Breast epithelium (tissue), 4 donors: Measurements from ENCODE around the gene MICAL2. TPM values are rescaled to one million over a fixed set of nuclear protein-coding genes. Genes with fewer than 3 reads are reported as not detected.
A peak's percentile ranks its signal among the peaks of the same experiment; 100 is the strongest.

ENCODE experiments used
- DNase-seq, 2 donors: peaks; one replicate each; pipeline ENCODE4 v3.0.0-alpha.2; 2019; ENCODE audit warnings: low spot score in 2 of 2
- H3K27ac ChIP-seq, 2 donors: fragments of 200-600 bp; sonication (generic) in 1 of 2; one replicate each; pipeline ENCODE4 v1.5.1; 2016 to 2019; ENCODE audit warnings: mild to moderate bottlenecking in 1 of 2
- H3K27me3 ChIP-seq, 2 donors: fragments of 200-600 bp; sonication (generic) in 1 of 2; one replicate each; pipeline versions ENCODE4 v1.5.1 to v1.6.0; 2017 to 2019; ENCODE audit warnings: control low read depth in 1 of 2, mild to moderate bottlenecking in 1 of 2
- H3K36me3 ChIP-seq: fragments of 200-600 bp; one replicate; pipeline ENCODE4 v1.5.1; 2019
- H3K4me1 ChIP-seq, 2 donors: fragments of 200-600 bp; sonication (generic); one replicate each; pipeline ENCODE4 v1.5.1; 2016 to 2019; ENCODE audit warnings: control low read depth in 1 of 2
- H3K4me3 ChIP-seq, 3 donors: fragments of 200-600 bp; sonication (generic); 1 replicate in 2 of 3; 2 replicates in 1 of 3; pipeline ENCODE4 v1.5.1; 2016 to 2019; ENCODE audit warnings: mild to moderate bottlenecking in 3 of 3, moderate library complexity in 2 of 3
- H3K9me3 ChIP-seq, 2 donors: fragments of 200-600 bp; sonication (generic) in 1 of 2; one replicate each; pipeline ENCODE4 v1.5.1; 2016 to 2019; ENCODE audit warnings: control low read depth in 1 of 2
- POLR2A ChIP-seq: fragments of 450-650 bp; IDR thresholded peaks from one replicate; pipeline ENCODE4 v1.6.1; 2016; ENCODE audit warnings: antibody characterized with exemption, mild to moderate bottlenecking, moderate library complexity
- POLR2AphosphoS5 ChIP-seq, 3 donors: sonication (generic); formaldehyde crosslinking; IDR thresholded peaks; one replicate each; pipeline ENCODE4 v1.6.1; 2017; ENCODE audit warnings: antibody characterized with exemption in 3 of 3
- intact Hi-C: fragments of 100-400 bp; cut with DNase I; formaldehyde crosslinking; loops from one replicate; pipeline ENCODE4 v1.15.1; 2023; ENCODE audit warnings: low total_unique reads
- total RNA-seq, 3 donors: library from RNA; depleted of rRNA; stranded (reverse); fragments of >200 nt; gene quantifications; one replicate each; pipeline ENCODE4 v1.1.0, GENCODE V29; 2016
- TF ChIP-seq, protein P1 (sequence below), 3 donors: fragments of 450-650 bp; IDR thresholded peaks; one replicate each; pipeline ENCODE4 v1.5.1; 2016 to 2017; ENCODE audit warnings: antibody characterized with exemption in 3 of 3, mild to moderate bottlenecking in 3 of 3, moderate library complexity in 3 of 3

Gene MICAL2
- total RNA-seq, 3 donors from 2014 or later = 30.9 to 52.4 (median 38.6) TPM

DNA sequence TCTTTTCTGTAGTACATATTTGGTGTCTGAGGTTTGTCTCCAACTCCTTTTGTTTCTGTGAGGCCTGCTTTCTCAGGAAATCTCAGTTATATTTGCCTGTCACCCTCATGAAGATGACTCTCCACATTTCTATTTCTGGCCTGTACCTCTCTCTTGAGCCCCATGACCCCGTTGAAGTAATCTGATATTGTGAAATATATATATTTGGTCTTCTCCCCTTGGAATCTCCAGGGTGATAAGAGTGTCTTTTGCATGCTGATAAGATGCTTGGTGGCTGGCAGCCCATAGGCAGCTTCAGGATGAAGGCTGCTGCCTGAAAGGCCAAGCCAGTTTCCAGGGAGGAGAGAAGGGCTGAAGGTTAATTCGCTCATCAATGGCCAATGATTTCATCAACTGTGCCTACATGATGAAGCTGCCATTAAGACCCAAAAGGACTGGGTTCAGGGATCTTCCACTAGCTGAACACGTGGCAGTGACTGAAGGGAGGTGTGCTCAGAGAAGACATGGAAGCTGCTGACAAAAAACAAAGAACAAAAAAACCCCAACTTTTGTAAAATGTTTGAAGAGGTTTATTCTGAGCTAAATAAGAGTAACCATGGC, 67.4 kb downstream of the MICAL2 start:
- Histone ChIP-seq H3K4me1 (peaks cover 0 to 5% of the 10 kb centered on the region in 2 donors), H3K27ac (no peak overlapping the region), H3K4me3 (no peak overlapping the region), H3K27me3 (no peaks in the 10 kb centered on the region), H3K36me3 (no peaks in the 10 kb centered on the region), H3K9me3 (no peaks in the 10 kb centered on the region)
- intact Hi-C loops = no loop called here
- TF ChIP-seq POLR2AphosphoS5 (IDR thresholded peaks at IDR 0.05) (no peak), POLR2A (no peak)
- TF ChIP-seq, protein P1, sequence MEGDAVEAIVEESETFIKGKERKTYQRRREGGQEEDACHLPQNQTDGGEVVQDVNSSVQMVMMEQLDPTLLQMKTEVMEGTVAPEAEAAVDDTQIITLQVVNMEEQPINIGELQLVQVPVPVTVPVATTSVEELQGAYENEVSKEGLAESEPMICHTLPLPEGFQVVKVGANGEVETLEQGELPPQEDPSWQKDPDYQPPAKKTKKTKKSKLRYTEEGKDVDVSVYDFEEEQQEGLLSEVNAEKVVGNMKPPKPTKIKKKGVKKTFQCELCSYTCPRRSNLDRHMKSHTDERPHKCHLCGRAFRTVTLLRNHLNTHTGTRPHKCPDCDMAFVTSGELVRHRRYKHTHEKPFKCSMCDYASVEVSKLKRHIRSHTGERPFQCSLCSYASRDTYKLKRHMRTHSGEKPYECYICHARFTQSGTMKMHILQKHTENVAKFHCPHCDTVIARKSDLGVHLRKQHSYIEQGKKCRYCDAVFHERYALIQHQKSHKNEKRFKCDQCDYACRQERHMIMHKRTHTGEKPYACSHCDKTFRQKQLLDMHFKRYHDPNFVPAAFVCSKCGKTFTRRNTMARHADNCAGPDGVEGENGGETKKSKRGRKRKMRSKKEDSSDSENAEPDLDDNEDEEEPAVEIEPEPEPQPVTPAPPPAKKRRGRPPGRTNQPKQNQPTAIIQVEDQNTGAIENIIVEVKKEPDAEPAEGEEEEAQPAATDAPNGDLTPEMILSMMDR (IDR thresholded peaks at IDR 0.05) = no peak
- no peak for DNase-seq

DNA sequence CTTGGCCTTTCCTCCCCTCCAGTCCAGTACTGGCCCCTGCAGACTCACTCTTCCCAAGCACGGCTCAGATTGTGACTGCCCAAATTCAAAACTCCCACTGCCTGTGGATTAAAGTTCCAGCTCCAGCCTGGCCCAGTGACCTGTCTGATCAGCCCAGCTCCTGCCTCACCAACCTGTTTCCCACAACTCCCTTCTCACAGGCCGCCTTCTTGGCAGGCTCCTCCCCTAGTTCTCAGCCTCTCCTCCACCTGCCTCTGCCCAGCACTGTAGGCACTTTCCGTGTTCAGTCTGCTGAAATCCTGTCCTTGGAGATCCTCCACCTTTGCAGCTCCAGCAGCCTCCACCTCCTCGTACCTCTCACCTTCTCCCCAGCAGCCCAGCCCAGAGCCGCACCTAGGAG, 68.6 kb downstream of the MICAL2 start:
- Histone ChIP-seq H3K4me1 (peaks cover 0 to 5% of the 10 kb centered on the region in 2 donors), H3K27me3 (no peaks in the 10 kb centered on the region), H3K4me3 (no peak overlapping the region), H3K36me3 (no peaks in the 10 kb centered on the region), H3K27ac (peak overlapping the region in 1 of 2 donors; percentile 2), H3K9me3 (no peaks in the 10 kb centered on the region)
- TF ChIP-seq, protein P1 (IDR thresholded peaks at IDR 0.05) = no peak
- TF ChIP-seq POLR2AphosphoS5 (IDR thresholded peaks at IDR 0.05) = no peak
- no peak for TF ChIP-seq POLR2A
- intact Hi-C loops = no loop called here
- peak in 1 of 2 donors; percentile 63 for DNase-seq

DNA sequence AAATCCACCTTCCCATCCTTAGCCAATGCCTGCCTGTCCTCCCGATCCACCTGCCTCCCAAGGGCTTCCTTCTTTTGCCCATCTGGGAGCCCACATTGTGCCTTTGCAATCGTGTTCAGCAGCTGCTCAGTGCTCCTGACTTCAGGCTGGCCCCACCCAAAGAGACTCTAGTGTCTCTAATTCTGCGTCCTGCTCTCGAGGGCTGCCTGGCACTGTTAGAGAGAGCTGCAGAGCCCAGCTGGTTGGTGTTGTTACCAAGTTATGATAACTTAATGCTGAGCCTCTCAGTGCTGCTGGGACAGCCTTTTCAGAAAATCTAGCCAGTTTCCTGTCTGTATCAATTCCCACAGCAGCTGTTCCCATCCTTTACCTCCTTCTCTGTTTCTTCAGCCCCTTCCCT, 69.1 kb downstream of the MICAL2 start:
- intact Hi-C loops = no loop called here
- TF ChIP-seq, protein P1 (IDR thresholded peaks at IDR 0.05) = no peak
- TF ChIP-seq POLR2A (no peak), POLR2AphosphoS5 (IDR thresholded peaks at IDR 0.05) (no peak)
- no peak for DNase-seq
- Histone ChIP-seq H3K9me3 (no peaks in the 10 kb centered on the region), H3K36me3 (no peaks in the 10 kb centered on the region), H3K27me3 (no peaks in the 10 kb centered on the region), H3K27ac (peak overlapping the region in 1 of 2 donors; percentile 2), H3K4me1 (peaks cover 0 to 5% of the 10 kb centered on the region in 2 donors), H3K4me3 (no peak overlapping the region)

DNA sequence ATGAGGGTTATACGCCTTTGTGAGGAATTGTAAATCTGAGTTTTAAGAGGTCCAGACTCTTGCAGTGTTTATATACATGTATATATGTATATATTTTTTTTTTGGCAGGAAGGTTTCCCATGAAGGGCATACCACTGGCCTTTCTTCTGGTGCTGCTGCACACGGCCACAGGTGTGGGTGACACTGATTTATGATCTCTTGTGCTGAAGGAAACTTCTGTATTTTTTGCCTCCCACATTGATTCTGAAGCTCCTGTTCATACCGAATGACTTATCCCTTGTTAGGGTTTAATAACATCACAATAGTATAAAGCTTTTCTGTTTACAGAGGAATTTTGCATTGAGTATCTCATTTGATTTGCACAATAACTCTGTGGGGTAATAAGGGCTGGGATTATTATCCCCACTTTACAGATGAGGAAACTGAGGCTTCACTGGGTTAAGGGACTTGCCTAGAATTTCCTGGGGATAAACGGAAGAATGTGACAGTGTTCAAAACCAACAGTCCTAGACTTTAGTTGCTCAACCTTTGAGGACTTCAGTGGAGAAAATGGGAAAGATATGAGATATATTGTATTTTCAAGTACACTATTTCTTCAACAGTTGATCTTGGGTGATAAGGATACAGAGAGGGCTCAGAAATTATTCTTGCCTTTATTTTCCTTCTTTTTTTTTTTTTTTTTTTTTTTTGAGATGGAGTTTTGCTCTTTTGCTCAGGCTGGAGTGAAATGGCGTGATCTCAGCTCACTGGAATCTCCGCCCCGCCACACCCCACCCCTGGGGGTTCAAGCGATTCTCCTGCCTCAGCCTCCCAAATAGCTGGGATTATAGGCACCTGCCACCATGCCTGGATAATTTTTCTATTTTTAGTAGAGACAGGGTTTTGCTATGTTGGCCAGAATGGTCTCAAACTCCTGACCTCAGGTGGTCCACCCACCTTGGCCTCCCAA, 70.1 kb downstream of the MICAL2 start:
- Histone ChIP-seq H3K9me3 (no peaks in the 10 kb centered on the region), H3K4me1 (peaks cover 0 to 5% of the 10 kb centered on the region in 2 donors), H3K4me3 (no peak overlapping the region), H3K27me3 (no peaks in the 10 kb centered on the region), H3K36me3 (no peaks in the 10 kb centered on the region), H3K27ac (no peak overlapping the region)
- intact Hi-C loops = no loop called here
- DNase-seq = no peak
- no peak for TF ChIP-seq POLR2AphosphoS5 (IDR thresholded peaks at IDR 0.05)
- TF ChIP-seq POLR2A = no peak
- TF ChIP-seq, protein P1 (IDR thresholded peaks at IDR 0.05) = no peak

DNA sequence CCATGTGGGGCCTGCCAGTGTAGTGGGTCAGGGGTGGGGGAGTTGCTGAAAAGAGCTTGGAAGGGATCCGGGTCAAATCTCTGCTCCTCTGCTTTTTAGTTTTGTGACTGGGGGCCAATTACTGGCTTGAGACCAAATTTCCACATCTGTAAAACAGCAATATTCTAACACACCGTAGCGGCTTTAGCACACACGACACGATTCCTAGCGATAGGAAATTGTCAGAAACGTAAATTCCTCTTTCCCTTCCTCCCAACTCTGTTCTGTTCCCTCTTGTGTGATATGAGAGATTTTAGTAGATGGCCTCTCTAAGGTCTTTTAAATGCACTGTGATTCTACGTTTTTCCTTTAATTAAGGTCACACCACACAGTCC, 71.9 kb downstream of the MICAL2 start:
- Histone ChIP-seq H3K4me1 (peaks cover 0 to 5% of the 10 kb centered on the region in 2 donors), H3K27ac (peak overlapping the region; percentile 52 to 73)
- TF ChIP-seq POLR2AphosphoS5 (IDR thresholded peaks at IDR 0.05) = no peak
- TF ChIP-seq, protein P1 (IDR thresholded peaks at IDR 0.05) = no peak
- TF ChIP-seq POLR2A = no peak

More for the DNA sequence above, 71.9 kb downstream of the MICAL2 start:
- no peak for DNase-seq
- no peaks in the 10 kb centered on the region for H3K9me3 ChIP-seq
- no peaks in the 10 kb centered on the region for H3K36me3 ChIP-seq
- no peaks in the 10 kb centered on the region for H3K27me3 ChIP-seq
- no peak overlapping the region for H3K4me3 ChIP-seq
- intact Hi-C loops = no loop called here
